ENCODE results near the gene NRSN2. TPM values are rescaled to one million over a fixed set of nuclear protein-coding genes. Genes with fewer than 3 reads are reported as not detected.

The NRSN2 gene
- total RNA-seq, 1 experiment from 2014 or later, result 22.7 TPM

DNA sequence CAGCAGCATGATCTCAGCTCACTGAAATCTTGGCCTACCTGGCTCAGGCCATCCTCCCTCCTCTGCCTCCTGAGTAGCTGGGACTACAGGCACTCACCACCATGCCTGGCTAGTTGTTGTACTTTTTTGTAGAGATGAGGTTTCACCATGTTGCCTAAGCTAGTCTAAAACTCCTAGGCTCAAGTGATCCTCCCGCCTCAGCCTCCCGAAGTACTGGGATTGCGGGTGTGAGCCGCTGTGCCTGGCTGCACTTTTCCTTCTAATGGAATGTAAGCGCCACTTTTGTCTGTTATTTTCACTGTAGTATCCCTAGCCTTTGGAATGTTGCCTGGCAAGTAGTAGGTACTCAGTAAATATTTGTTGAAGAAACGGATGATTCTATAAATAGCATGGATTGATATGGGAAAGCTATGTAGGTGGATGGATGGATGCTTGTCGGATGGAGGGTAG is 23.3 kb downstream of the NRSN2 start:
- no peak overlapping the region for H3K18ac ChIP-seq (ENCODE audit: insufficient read length, low read depth, low read length)
- H4K8ac ChIP-seq (replicated peaks; ENCODE audit: insufficient read length, low read depth, low read length), result no peak overlapping the region
- H2BK15ac ChIP-seq (ENCODE audit: low read depth, low read length), result no peak overlapping the region
- TF ChIP-seq, protein P1, sequence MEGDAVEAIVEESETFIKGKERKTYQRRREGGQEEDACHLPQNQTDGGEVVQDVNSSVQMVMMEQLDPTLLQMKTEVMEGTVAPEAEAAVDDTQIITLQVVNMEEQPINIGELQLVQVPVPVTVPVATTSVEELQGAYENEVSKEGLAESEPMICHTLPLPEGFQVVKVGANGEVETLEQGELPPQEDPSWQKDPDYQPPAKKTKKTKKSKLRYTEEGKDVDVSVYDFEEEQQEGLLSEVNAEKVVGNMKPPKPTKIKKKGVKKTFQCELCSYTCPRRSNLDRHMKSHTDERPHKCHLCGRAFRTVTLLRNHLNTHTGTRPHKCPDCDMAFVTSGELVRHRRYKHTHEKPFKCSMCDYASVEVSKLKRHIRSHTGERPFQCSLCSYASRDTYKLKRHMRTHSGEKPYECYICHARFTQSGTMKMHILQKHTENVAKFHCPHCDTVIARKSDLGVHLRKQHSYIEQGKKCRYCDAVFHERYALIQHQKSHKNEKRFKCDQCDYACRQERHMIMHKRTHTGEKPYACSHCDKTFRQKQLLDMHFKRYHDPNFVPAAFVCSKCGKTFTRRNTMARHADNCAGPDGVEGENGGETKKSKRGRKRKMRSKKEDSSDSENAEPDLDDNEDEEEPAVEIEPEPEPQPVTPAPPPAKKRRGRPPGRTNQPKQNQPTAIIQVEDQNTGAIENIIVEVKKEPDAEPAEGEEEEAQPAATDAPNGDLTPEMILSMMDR (conservative IDR thresholded peaks at IDR 0.05), result no peak
- H3K4me1 Mint-ChIP-seq, result peaks cover 9 to 12% of the 10 kb centered on the region in 2 experiments; a peak in 3 of 4 replicates
- no peaks in the 10 kb centered on the region for H3K23me2 ChIP-seq (ENCODE audit: insufficient read length, low read depth, low read length, poor library complexity, severe bottlenecking)
- H3K36me3 Mint-ChIP-seq (ENCODE audit: insufficient read depth in 1 of 3, low read depth in 3 of 3), result no peaks in the 10 kb centered on the region
- no peaks in the 10 kb centered on the region for H3K9me3 Mint-ChIP-seq
- H3K79me1 ChIP-seq (ENCODE audit: insufficient read depth, low read depth, low read length, poor library complexity, severe bottlenecking), result no peaks in the 10 kb centered on the region
- no peaks in the 10 kb centered on the region for H3K27me3 ChIP-seq (ENCODE audit: insufficient read depth, low read length)
- H3K9ac ChIP-seq (ENCODE audit: extremely low read depth, insufficient read length, low read length), result no peak overlapping the region
- no peak overlapping the region for H3K23ac ChIP-seq (ENCODE audit: insufficient read length, low read depth, low read length)
- no peak overlapping the region for H2AFZ ChIP-seq (ENCODE audit: low read length)
- H3K9me3 ChIP-seq (ENCODE audit: control insufficient read depth, low read depth, low read length), result no peaks in the 10 kb centered on the region
- DNase-seq, result no peak
- H3K14ac ChIP-seq (ENCODE audit: insufficient read depth, low read length), result no peak overlapping the region
- H3K4me1 ChIP-seq (ENCODE audit: insufficient read depth, low read length), result no peaks in the 10 kb centered on the region
- H4K20me1 ChIP-seq (ENCODE audit: control insufficient read depth, insufficient read depth, insufficient read length), result peaks cover 3% of the 10 kb centered on the region
- H4K5ac ChIP-seq (ENCODE audit: insufficient read length, low read depth, low read length), result no peak overlapping the region
- H3K4ac ChIP-seq (ENCODE audit: low read depth, low read length), result no peak overlapping the region
- no peak overlapping the region for H2AK5ac ChIP-seq (ENCODE audit: insufficient read length, low read length)
- H3K4me3 Mint-ChIP-seq, result no peak overlapping the region
- H3T11ph ChIP-seq (ENCODE audit: low read length), result no peak overlapping the region
- peaks cover 6% of the 10 kb centered on the region for H3K27me3 Mint-ChIP-seq (ENCODE audit: low read depth)
- no peaks in the 10 kb centered on the region for H3K79me2 ChIP-seq (ENCODE audit: insufficient read depth, low read length)
- no peak overlapping the region for H3K56ac ChIP-seq (ENCODE audit: insufficient read length, low read depth, low read length)
- H2BK20ac ChIP-seq (ENCODE audit: low read depth, low read length, poor library complexity, severe bottlenecking), result no peak overlapping the region
- H3K4me2 ChIP-seq (ENCODE audit: insufficient read depth, insufficient read length, low read length), result no peak overlapping the region
- no peak overlapping the region for H4K91ac ChIP-seq (ENCODE audit: insufficient read length, low read depth, low read length)
- H2BK5ac ChIP-seq (ENCODE audit: insufficient read length, low read length), result no peak overlapping the region
- H3K27ac ChIP-seq (ENCODE audit: insufficient read length, low read depth, low read length), result no peak overlapping the region
- no peak overlapping the region; a peak in 1 of 7 replicates for H3K27ac Mint-ChIP-seq
- H2BK120ac ChIP-seq (ENCODE audit: low read depth, low read length, poor library complexity, severe bottlenecking), result no peak overlapping the region
- WGBS (ENCODE audit: extremely low coverage, insufficient read length, low lambda C conversion rate), result no CpG with 5 or more reads among the region's 7 CpGs
- H2BK12ac ChIP-seq (ENCODE audit: insufficient read length, low read depth, low read length), result no peak overlapping the region
